Dermis microvascular lymphatic vessel endothelial cell (primary cell): ENCODE results near the gene RIMS3. TPM values are rescaled to one million over a fixed set of nuclear protein-coding genes. Genes with fewer than 3 reads are reported as not detected.

Source experiments
- DNase-seq, 2 donors: peaks; one replicate each; pipeline versions ENCODE4 v3.0.0 to v3.0.0-alpha.2; 2010; ENCODE audit warnings: low read depth in 2 of 2
- total RNA-seq: library from RNA; depleted of rRNA; stranded (reverse); fragments of >200 nt; gene quantifications from 2 replicates; pipeline ENCODE4 v1.2.1, GENCODE V29; 2014

The RIMS3 gene
- total RNA-seq, 1 donor from 2014 or later, result 0.39 TPM

DNA sequence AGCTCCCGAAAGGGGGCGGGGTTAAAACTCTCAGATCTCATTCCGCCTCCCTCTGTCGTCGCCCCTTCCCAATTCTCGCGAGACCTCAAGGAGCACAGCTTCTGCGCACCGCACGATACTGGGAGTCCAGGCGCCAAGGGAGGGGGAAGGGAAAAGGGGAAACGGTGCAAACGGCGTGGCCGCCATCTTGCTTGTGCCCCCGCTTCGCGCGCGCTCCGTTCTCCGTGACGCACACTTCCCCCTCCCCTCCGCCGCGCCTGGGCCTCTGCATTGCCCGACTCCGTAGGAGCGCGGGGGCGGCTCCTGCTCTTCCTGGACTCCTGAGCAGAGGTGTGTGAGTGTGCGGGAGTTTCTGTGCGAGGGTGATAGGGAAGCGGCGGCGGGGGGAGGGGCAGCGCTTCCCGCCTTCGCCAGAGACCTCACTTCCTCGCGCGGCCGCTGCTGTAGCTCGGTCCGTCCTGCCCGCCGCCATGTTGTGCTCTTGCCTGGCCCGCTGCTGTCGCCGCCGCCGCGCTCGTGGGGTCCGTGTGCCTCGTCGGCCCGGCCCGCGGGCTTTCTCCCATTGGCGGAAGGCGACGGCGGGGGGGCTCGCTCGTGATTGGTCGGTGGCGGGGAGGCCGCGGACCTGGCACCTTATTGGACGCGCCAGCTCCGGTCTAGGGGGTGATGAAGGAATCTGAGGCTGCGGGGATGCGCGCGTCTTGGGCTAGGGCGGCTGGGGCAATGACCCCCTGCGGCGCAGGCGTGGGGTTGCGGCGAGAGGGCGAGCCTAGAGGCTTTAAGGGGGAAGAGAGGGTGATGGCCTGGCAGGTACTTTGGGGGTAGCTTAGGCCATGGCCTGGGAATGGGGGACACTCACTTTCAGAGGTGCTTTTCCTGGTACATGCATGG, 26.3 kb upstream of the RIMS3 start, which contains the start of gene NFYC:
NFYC (plus strand) TSS at position 167 of the 891 bp plus-strand sequence. CDS start 47,140 bp downstream, outside the sequence.
- peak; percentile 95 to 96 for DNase-seq

DNA sequence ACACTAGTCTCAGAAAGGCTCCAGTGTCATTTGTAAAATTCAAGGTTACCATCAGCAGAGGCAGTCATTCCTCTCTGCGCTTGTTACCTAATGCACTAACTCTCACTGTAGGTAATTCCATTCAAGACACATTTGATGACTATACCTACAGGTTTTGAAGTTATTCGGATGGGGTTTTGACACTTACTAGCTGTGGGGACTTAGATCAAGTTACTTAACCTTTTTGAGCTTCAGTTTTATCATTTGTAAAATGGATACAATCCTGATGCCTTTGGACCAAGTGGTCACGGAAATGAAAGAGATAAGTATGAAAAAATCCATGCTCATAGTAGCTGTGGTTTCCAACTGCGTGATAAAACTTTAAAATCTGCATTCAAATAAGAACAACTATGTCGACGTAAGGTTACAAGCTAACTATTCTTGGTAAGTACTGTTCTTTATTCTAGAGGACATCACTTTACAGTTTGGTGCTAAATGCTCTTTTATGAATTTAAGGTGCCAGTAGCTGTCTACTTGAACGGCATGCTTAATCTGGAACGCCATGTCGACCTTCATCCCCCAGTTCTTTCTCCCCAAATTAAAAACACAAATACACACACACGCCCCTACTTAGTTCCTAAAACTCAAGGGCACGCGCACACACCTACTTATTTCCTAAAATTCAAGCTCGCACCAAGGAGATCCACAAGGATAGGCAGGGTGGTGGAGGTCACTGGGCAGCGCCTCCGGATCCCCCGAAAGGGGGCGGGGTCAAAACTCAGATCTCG, 25.5 kb upstream of the RIMS3 start:
- DNase-seq, result no peak

DNA sequence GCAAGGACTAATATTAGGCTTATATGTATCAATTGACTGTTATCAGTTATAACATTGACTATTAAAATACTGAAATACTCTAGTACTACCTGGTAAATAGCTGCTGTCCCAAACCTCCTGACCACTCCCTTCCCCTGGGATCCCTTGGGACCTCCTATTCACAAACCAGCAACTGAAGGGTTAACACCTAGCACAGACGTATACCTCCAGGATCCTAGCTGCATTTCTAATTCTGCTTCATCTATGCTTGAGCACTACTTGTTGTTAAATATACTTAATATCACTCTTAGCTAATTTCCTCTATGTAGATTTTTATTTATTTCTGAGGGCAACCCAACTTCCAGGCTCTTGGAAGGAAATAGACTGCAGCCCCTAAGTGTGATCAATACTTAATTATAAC, 24.3 kb upstream of the RIMS3 start:
- DNase-seq, result no peak

DNA sequence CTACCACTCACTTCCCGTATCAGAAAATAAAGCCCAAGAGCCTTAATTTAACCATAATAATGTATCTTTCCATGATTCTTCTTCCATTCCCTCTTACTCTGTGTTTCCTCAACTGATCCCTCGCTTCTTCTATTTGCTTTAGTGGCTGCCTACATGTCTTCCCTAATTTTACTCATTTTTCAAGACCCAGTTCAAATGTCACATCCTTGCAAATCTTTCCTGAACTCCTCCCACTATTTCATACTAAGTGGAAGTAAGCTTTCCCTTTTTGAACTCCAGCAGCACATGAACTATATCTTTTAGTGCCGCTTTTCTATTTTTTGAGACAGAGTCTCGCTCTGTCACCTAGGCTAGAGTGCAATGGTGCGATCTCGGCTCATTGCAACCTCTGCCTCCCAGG, 22.2 kb upstream of the RIMS3 start:
- no peak for DNase-seq

DNA sequence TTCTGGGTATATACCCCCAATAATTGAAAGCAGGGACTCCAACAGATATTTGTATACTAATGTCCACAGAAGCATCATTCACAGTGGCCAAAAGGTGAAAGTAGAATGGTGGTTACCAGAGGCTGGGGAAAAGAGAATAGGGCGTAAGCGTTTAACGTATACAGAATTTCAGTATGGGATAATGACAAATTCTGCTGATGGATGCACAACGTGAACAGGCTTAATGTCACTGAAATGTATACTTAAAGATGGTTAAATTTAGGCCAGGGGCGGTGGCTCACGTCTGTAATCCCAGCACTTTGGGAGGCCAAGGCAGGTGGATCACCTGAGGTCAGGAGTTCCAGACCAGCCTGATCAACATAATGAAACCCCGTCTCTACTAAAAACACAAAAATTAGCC, 21.6 kb upstream of the RIMS3 start:
- DNase-seq, result no peak

DNA sequence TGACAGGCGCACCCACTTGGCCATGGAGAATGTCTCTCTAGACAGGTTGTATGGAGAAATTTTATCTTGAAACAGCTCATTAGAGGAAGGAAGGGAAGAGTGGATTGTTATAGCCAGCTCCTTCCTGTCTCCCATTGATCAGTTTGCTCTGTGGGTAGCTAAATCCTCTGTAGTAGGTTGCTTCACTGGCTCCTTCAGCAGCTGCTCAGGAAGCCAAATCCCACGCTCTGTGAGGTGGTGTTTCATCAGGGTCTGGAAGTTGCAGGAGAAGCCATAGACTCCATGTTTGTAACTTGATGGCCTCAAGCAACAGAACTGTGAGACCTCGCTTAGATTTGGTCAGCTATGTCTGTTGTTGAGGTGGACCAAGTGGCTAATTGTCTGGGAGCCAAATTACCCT, 19.2 kb upstream of the RIMS3 start:
- no peak for DNase-seq

DNA sequence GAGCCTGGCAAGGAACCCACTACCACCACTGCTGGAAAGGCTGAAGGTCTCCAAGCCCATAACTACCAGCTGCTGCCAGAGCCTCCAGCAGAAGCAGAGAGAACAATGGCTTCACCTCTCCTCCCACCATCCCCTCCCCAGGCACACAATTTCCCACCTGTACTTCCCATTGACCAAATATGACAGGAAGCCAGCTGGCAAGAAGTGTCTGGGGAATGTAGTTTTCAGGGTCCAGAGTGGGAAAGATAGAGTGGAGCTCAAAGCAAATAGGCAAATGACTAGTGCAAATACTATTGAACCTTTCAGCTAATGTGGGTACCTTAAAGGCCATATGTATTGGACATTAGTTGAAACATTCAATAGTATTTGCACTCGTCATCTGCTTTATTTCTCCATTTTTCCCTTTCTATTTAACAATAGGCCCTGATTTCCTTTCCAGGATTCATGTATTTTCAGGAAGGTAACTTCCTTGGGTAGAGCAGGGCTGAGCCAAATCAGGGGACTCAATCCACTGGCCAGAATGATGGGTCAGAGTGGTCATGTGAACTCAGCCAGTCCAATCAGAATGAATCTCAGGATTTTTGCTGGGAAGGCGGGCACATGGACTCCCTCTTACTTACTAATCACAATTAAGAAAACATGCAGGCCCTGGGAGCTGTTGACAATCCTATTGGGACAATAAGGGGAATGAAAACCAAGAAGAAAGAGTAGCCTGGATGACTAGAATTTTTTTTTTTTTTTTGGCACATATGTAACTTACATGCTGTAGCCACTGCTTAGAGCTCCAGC, 13.9 kb upstream of the RIMS3 start:
- no peak for DNase-seq

DNA sequence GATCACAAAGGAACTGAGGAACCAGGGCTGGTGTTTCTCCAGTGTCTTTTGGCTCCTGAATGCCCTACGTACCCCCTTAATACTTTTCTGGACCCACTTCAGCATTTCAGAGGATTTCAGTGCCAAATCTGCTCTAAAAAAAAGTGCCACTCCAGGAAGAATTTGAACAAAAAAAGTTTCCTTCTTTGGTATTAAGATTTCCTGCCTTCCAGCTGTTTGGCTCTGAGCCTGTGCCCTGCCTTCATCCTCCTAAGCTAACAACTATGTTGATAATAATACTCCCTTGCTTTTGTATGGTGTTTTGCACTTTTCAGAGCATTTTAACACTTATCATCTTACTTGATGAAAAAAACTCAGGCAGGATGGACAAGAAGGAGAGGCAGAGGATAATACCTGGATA, 11.0 kb upstream of the RIMS3 start:
- no peak for DNase-seq

DNA sequence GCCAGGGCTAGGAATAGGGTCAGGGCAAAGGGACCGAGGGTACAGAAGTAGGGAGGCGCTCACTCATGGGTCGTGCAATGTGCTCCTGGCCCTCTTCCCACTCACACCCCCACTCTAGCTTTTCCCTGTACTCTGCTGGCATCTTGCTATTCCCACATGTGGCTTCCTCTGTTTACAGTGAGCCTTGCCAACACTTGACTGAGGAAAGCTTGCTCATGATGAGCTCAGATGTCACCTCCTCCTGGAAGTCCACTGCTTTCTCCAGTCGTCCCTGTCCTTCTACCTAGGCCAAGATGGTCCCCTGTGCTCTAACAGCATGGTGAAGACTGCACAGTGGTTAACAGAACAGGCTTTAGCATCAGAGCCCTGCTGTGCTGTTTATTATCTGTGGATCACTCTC, 8.0 kb upstream of the RIMS3 start:
- DNase-seq, result no peak

DNA sequence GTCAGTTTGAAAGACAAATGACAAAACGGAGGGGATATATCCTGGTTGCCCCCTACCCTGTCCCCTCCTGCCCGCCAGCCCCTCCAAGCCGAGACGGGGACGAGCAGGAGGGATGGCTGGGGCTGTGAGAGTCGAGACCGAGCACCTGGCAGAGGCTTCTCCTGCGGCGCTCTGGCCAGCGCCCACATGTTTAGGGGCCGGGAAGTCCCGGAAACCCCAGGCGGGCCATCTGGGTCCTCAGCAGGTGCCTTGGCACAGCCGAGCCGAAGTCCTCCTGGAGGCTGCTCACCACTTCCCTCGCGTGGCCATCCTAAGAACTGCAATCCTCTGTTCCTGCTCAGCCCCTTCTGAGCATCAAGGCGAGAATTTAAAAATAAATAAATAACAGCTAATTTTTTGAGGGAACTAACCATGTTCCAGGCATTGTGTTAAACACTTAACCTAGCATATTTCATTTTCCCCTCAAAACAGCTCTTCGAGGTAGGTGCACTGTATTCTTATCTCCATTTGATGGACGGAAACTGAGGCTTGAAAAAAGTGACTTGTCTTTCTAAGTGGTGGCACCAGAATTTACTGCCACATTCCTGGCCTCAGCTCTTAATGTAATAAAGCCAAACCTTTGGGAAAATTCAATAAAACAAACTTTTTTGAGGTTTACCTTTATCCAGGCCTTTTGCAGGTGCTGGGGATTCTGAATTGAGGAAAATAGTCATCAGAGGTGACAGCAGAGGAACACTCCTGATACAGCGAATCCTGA, 3.5 kb upstream of the RIMS3 start:
- peak; percentile 35 to 70 for DNase-seq

DNA sequence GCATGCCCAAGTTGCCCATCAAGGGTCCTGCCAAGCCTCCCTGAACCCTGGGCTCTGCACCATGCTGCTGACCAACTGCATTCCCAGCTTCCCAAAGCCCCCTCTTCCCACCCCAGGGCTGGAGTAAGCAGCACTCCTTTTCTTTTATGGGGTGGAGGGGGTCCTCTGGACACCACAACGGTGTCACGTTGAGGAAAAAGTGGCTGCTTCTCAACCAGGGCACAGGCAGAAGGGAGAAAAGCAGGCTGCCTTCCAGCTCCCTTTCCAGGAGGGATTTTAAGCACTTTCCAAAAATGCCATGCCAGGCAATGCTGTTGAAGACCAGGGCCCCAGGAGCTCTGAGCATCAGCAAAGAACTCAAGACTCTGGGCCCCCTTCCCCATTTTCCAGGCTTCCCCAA, 691 bp downstream of the RIMS3 start:
- DNase-seq, result no peak

DNA sequence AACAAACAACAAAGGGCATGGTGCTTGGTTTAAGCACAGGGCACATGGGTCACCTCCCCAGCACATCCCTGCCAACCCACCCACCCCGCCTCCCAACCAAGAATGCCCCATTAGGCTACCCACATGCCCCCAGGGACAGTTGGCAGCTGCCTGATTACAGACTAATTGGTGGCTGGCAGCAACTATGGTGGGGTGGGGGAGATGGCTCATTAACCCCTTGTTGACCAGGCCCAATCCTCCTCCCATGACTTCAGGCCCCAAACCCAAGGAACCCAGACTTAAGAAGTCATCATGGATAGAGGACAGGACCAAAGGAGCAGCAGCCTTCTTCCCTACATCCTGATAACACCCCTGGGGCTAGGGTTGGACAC, 1.3 kb downstream of the RIMS3 start:
- no peak for DNase-seq

DNA sequence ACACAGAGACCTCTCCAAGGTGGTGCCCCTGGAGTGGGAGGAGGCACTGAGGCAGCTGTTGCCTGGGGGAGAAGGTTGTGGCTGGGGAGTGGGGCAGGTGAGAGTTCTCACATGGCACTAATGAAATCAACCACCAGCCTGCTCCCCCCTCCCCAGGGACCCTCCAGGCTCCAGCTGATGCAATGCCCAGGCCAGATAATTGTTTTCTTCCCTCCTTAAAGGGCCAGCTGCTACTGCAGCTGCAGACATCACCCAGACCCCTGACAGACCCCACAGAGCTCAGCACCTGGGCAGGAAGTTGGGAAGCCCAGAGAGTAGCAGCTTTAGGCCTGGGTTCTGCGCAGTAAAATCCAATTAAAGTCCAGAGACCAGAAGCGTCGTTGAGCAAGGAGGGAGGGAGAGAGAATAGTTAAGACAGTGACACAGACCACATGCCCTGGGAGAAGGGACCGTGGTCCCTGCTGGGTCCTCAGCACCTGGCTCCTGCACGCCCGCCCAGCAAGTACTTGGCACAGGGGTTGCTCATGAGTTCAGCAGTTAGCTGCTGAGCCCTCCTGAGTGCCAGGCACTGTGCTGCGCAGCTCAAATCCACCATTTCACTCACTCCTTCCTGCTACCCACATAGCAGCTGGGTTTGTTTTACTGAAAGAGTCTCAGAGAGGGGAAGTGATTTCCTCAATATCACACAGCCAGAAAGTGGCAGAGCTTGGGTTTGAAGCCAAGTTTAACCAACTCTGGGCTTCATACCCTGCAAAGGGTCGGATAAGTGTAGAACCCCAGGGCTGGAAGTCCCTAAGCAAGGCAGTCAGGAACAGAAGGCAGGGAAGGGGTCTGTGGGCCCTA, 1.9 kb downstream of the RIMS3 start:
- DNase-seq, result no peak

DNA sequence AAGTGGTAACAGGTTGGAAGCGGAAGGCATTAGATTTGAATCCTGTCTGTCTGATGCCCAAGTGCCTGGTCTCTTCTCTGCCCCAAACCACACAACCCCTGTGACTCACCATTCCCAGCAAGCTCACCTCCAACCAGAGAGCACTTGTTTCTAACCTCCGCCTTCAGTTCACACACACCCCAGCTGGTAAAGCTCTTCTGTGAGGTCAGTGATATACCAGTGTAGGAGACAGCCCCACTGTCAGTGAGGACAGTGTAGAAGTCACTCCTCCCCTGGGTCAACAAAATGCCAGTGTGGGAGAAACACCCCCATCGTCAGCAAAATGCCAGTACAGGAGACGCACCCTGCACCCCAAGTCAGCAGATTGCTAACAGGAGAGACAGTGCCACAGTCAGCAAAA, 2.6 kb downstream of the RIMS3 start:
- DNase-seq, result no peak

DNA sequence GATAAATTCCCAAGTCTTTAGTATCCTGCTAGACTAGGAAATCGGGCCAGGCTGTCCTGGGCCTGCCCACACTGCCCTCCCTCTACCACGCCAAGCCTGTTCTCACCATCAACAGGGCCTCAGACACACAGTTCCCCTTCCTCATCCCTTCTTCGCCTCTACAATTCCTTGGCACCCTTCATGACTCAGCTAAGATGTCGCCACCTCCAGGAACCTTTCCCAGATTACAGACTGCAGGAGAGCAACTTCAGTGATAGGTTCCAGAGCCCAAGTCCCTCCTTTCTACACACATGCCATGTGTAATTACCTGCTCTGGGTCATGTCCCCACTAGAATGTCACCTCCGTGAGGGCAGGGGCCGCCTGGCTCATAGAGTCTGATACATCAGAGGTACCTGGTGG, 3.3 kb downstream of the RIMS3 start:
- DNase-seq, result no peak

DNA sequence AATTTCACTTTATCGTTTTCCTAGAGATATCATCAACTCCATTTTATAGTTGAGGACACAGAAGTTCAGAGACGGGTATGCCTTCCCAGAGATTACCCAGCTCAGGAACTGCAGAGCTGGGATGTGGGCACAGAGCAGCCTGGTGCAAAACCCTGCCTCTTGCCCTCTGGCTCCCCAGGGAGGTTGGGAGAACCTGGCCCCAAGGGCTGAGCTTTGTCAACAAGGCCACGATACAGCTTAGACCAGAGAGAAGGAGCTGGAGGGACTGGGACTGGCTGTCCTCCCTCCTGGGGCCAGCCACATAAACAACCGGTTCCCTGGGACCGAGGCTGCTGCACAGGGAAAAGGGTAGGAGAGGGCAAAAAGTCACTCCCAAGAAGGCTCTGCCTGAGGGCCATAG, 3.8 kb downstream of the RIMS3 start:
- DNase-seq, result no peak

DNA sequence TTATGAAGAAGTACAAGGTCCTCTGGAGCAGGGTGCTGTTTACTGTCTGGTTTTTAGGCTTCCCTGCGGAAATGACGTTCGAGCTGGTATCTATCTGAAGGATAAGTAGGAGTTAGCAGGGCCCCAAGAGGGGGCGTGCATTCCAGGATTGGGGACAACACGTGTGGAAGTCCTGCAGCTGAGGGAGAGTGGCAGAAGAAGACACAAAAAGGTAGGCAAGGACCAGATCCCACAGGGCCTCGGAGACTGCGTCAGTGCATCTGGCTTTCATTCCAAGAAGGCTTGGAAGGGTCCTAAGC, 5.9 kb downstream of the RIMS3 start:
- DNase-seq, result no peak

DNA sequence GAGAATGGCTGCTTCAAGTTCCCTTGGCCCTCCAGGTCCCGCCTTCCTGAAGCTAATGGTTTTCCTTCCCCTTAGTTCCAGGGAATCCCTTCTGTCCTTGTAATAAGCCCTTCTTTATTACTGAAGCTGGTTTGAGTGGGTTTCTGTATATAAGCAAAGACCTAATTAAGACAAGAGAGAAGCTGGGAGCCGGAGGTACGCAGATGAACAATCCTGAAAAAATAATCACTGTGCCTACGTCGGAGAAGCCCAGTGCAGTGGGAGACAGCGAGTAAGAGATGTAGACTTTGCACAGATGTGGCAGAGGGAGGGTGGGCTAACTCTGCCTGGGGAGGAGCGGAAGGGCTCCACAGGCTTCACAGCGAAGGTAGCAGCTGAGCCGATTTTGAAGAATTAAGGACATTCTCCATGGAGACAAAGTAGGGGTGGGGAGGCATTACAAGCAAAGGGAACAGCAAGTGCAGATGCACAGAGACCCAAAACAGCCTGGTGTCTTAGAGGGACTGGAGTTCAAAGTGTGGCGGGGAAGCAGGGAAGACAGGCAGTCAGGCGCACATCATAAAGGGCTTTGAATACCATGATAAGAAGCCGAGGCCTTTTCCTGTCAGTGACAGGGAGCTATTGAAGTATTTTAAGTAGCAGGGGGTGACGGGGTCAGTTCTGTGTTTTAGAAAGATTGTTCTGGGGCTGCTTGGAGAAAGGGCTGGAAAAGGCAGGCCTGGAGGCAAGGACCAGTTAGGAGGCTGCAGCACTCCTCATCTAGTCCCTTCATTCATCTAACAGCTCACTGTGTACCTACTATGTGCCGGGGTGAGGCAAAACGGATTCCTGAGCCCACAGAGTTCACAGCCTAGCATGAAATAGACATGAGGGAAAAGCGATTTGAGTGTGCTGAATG, 6.5 kb downstream of the RIMS3 start:
- DNase-seq, result no peak

DNA sequence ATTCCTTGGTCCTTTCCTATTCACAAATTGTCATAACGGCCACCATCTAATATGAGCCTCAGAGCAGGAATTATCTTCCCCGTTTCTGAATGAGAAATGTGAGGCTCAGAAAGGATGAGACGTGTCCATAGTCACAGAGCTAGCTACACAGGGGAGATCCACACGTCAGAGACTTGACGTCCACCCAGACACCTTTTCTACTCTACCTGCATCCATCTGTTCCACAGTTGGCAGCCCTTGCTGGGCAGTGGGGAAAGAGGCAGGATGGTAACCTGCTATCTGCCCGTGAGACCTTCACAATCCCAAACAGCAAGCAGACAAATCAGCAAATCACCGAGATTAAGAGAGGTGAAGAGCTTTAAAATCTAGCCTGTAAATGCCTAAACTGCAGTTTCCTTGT, 8.4 kb downstream of the RIMS3 start:
- DNase-seq, result no peak
